ENCODE data around the gene RERE.

DNA sequence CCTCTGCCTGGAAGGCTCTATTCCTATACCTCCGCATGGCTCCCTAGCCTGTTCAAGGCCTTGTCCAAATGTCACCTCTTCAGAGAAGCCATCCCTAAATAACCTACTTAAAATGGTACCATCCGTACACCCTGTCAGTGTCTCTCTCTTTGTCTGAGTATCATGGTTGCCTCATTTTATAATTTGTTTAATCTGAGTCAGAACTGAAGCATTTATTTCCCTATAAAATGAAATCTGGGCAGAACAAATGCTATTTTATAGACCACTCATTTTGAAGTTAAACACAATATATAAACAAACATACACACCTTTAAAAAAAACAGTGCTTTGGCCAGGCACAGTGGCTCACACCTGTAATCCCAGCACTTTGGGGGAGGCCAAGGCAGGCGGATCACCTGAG lies 30.2 kb downstream of the RERE start:
- TF ChIP-seq, protein P1, sequence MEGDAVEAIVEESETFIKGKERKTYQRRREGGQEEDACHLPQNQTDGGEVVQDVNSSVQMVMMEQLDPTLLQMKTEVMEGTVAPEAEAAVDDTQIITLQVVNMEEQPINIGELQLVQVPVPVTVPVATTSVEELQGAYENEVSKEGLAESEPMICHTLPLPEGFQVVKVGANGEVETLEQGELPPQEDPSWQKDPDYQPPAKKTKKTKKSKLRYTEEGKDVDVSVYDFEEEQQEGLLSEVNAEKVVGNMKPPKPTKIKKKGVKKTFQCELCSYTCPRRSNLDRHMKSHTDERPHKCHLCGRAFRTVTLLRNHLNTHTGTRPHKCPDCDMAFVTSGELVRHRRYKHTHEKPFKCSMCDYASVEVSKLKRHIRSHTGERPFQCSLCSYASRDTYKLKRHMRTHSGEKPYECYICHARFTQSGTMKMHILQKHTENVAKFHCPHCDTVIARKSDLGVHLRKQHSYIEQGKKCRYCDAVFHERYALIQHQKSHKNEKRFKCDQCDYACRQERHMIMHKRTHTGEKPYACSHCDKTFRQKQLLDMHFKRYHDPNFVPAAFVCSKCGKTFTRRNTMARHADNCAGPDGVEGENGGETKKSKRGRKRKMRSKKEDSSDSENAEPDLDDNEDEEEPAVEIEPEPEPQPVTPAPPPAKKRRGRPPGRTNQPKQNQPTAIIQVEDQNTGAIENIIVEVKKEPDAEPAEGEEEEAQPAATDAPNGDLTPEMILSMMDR (IDR thresholded peaks at IDR 0.05) = no peak
- no peak for TF ChIP-seq POLR2A (IDR thresholded peaks at IDR 0.05)

Measured in uterus (tissue), 2 donors.